Stimulated activated memory B cell treated with anti-CD40 and anti-IgM and Interleukin-4, amounts not matched to agents 10 μg/mL and 1 μg/mL and 100 μg/mL, for 72 hours (primary cell): ENCODE data around the gene LRRC8D.
A peak's percentile ranks its signal among the peaks of the same experiment; 100 is the strongest.

ENCODE experiments used
- ATAC-seq: fragments of 150-1000 bp; cut with Tn5 transposase; 2 replicates; pipeline ENCODE4 v1.10.0; 2021
- H3K27ac Mint-ChIP-seq: one replicate; pipeline ENCODE4 v1.8.0; 2022; ENCODE audit warnings: mild to moderate bottlenecking, mixed read lengths
- H3K27me3 Mint-ChIP-seq: one replicate; pipeline ENCODE4 v1.8.0; 2022; ENCODE audit warnings: mixed read lengths
- H3K36me3 Mint-ChIP-seq: one replicate; pipeline ENCODE4 v1.8.0; 2022; ENCODE audit warnings: mixed read lengths
- H3K4me1 Mint-ChIP-seq: one replicate; pipeline ENCODE4 v1.8.0; 2022; ENCODE audit warnings: mixed read lengths
- H3K4me3 Mint-ChIP-seq: one replicate; pipeline ENCODE4 v1.8.0; 2022; ENCODE audit warnings: mild to moderate bottlenecking, moderate library complexity, mixed read lengths
- H3K9me3 Mint-ChIP-seq: one replicate; pipeline ENCODE4 v1.8.0; 2022; ENCODE audit warnings: mixed read lengths

The LRRC8D gene

GRCh38 chr1:89800022-89800655 lies 20.7 kb upstream of the LRRC8D start:
- peaks cover 6% of the 10 kb centered on the region for H3K4me1 Mint-ChIP-seq
- H3K27ac Mint-ChIP-seq, result no peak overlapping the region
- H3K27me3 Mint-ChIP-seq, result no peaks in the 10 kb centered on the region
- H3K36me3 Mint-ChIP-seq, result no peaks in the 10 kb centered on the region
- no peaks in the 10 kb centered on the region for H3K9me3 Mint-ChIP-seq
- ATAC-seq, result no peak
- no peak overlapping the region for H3K4me3 Mint-ChIP-seq

- H3K4me3 Mint-ChIP-seq, result no peak overlapping the region
- H3K9me3 Mint-ChIP-seq, result no peaks in the 10 kb centered on the region
- no peaks in the 10 kb centered on the region for H3K36me3 Mint-ChIP-seq
- H3K4me1 Mint-ChIP-seq, result peaks cover 6% of the 10 kb centered on the region
- no peak overlapping the region for H3K27ac Mint-ChIP-seq
- H3K27me3 Mint-ChIP-seq, result no peaks in the 10 kb centered on the region
- no peak for ATAC-seq
Measured at GRCh38 chr1:89800718-89801117, 20.1 kb upstream of the LRRC8D start.

GRCh38 chr1:89802051-89802450 lies 18.8 kb upstream of the LRRC8D start:
- no peaks in the 10 kb centered on the region for H3K9me3 Mint-ChIP-seq
- ATAC-seq, result no peak
- H3K27ac Mint-ChIP-seq, result no peak overlapping the region
- H3K36me3 Mint-ChIP-seq, result no peaks in the 10 kb centered on the region
- H3K27me3 Mint-ChIP-seq, result no peaks in the 10 kb centered on the region
- no peak overlapping the region for H3K4me3 Mint-ChIP-seq
- peaks cover 6% of the 10 kb centered on the region for H3K4me1 Mint-ChIP-seq

GRCh38 chr1:89802841-89803240 lies 18.0 kb upstream of the LRRC8D start:
- Mint-ChIP-seq H3K27me3 (no peaks in the 10 kb centered on the region), H3K4me1 (peaks cover 6% of the 10 kb centered on the region), H3K9me3 (no peaks in the 10 kb centered on the region), H3K4me3 (no peak overlapping the region), H3K36me3 (no peaks in the 10 kb centered on the region), H3K27ac (no peak overlapping the region)
- ATAC-seq, result no peak

GRCh38 chr1:89804642-89805237 lies 16.1 kb upstream of the LRRC8D start:
- Mint-ChIP-seq H3K4me1 (peaks cover 6% of the 10 kb centered on the region), H3K9me3 (no peaks in the 10 kb centered on the region), H3K36me3 (no peaks in the 10 kb centered on the region), H3K27me3 (no peaks in the 10 kb centered on the region), H3K4me3 (no peak overlapping the region), H3K27ac (no peak overlapping the region)
- peak; percentile 84 for ATAC-seq

- no peak for ATAC-seq
- no peaks in the 10 kb centered on the region for H3K9me3 Mint-ChIP-seq
- no peak overlapping the region for H3K4me3 Mint-ChIP-seq
- no peak overlapping the region for H3K27ac Mint-ChIP-seq
- no peaks in the 10 kb centered on the region for H3K36me3 Mint-ChIP-seq
- no peaks in the 10 kb centered on the region for H3K4me1 Mint-ChIP-seq
- H3K27me3 Mint-ChIP-seq, result no peaks in the 10 kb centered on the region
Measured at GRCh38 chr1:89806616-89807015, 14.2 kb upstream of the LRRC8D start.

- H3K27ac Mint-ChIP-seq, result no peak overlapping the region
- H3K4me3 Mint-ChIP-seq, result no peak overlapping the region
- H3K4me1 Mint-ChIP-seq, result no peaks in the 10 kb centered on the region
- ATAC-seq, result no peak
- no peaks in the 10 kb centered on the region for H3K9me3 Mint-ChIP-seq
- no peaks in the 10 kb centered on the region for H3K27me3 Mint-ChIP-seq
- no peaks in the 10 kb centered on the region for H3K36me3 Mint-ChIP-seq
Measured at GRCh38 chr1:89807503-89807902, 13.3 kb upstream of the LRRC8D start.

GRCh38 chr1:89807983-89808382 lies 12.8 kb upstream of the LRRC8D start:
- Mint-ChIP-seq H3K36me3 (no peaks in the 10 kb centered on the region), H3K27me3 (no peaks in the 10 kb centered on the region), H3K4me3 (no peak overlapping the region), H3K9me3 (no peaks in the 10 kb centered on the region), H3K27ac (no peak overlapping the region), H3K4me1 (peaks cover 3% of the 10 kb centered on the region)
- ATAC-seq, result no peak

- Mint-ChIP-seq H3K9me3 (no peaks in the 10 kb centered on the region), H3K36me3 (no peaks in the 10 kb centered on the region), H3K4me3 (no peak overlapping the region), H3K27ac (no peak overlapping the region), H3K4me1 (peaks cover 6% of the 10 kb centered on the region), H3K27me3 (no peaks in the 10 kb centered on the region)
- ATAC-seq, result no peak
Measured at GRCh38 chr1:89808441-89809117, 12.3 kb upstream of the LRRC8D start.

GRCh38 chr1:89809556-89809955 lies 11.3 kb upstream of the LRRC8D start:
- no peak for ATAC-seq
- Mint-ChIP-seq H3K4me3 (no peak overlapping the region), H3K27ac (no peak overlapping the region), H3K36me3 (no peaks in the 10 kb centered on the region), H3K9me3 (no peaks in the 10 kb centered on the region), H3K4me1 (peaks cover 11% of the 10 kb centered on the region), H3K27me3 (no peaks in the 10 kb centered on the region)

- Mint-ChIP-seq H3K9me3 (no peaks in the 10 kb centered on the region), H3K27me3 (no peaks in the 10 kb centered on the region), H3K4me1 (peaks cover 18% of the 10 kb centered on the region), H3K27ac (no peak overlapping the region), H3K4me3 (no peak overlapping the region), H3K36me3 (no peaks in the 10 kb centered on the region)
- no peak for ATAC-seq
Measured at GRCh38 chr1:89810302-89810701, 10.5 kb upstream of the LRRC8D start.

GRCh38 chr1:89810880-89811279 lies 10.0 kb upstream of the LRRC8D start:
- Mint-ChIP-seq H3K9me3 (no peaks in the 10 kb centered on the region), H3K27me3 (no peaks in the 10 kb centered on the region), H3K4me1 (peaks cover 24% of the 10 kb centered on the region), H3K27ac (no peak overlapping the region), H3K36me3 (no peaks in the 10 kb centered on the region), H3K4me3 (no peak overlapping the region)
- no peak for ATAC-seq

- no peak overlapping the region for H3K4me3 Mint-ChIP-seq
- no peak for ATAC-seq
Measured at GRCh38 chr1:89812992-89813391, 7.8 kb upstream of the LRRC8D start.

GRCh38 chr1:89815040-89815439 lies 5.8 kb upstream of the LRRC8D start:
- Mint-ChIP-seq H3K27ac (peak overlapping the region; percentile 23), H3K4me3 (no peak overlapping the region), H3K36me3 (no peaks in the 10 kb centered on the region), H3K9me3 (no peaks in the 10 kb centered on the region), H3K27me3 (no peaks in the 10 kb centered on the region), H3K4me1 (peaks cover 41% of the 10 kb centered on the region)
- no peak for ATAC-seq

More at GRCh38 chr1:89812992-89813391, 7.8 kb upstream of the LRRC8D start:
- no peaks in the 10 kb centered on the region for H3K27me3 Mint-ChIP-seq
- no peak overlapping the region for H3K27ac Mint-ChIP-seq
- H3K4me1 Mint-ChIP-seq, result peaks cover 28% of the 10 kb centered on the region
- no peaks in the 10 kb centered on the region for H3K9me3 Mint-ChIP-seq
- H3K36me3 Mint-ChIP-seq, result no peaks in the 10 kb centered on the region

GRCh38 chr1:89815611-89816010 lies 5.2 kb upstream of the LRRC8D start:
- peaks cover 46% of the 10 kb centered on the region for H3K4me1 Mint-ChIP-seq
- ATAC-seq, result peak; percentile 73
- H3K4me3 Mint-ChIP-seq, result no peak overlapping the region
- H3K27ac Mint-ChIP-seq, result peak overlapping the region; percentile 23
- H3K9me3 Mint-ChIP-seq, result no peaks in the 10 kb centered on the region
- no peaks in the 10 kb centered on the region for H3K36me3 Mint-ChIP-seq
- H3K27me3 Mint-ChIP-seq, result no peaks in the 10 kb centered on the region

GRCh38 chr1:89816366-89816765 lies 4.5 kb upstream of the LRRC8D start:
- Mint-ChIP-seq H3K27ac (peak overlapping the region; percentile 23), H3K27me3 (no peaks in the 10 kb centered on the region), H3K9me3 (no peaks in the 10 kb centered on the region), H3K4me1 (peaks cover 48% of the 10 kb centered on the region), H3K4me3 (no peak overlapping the region), H3K36me3 (no peaks in the 10 kb centered on the region)
- ATAC-seq, result no peak
